ENCODE data around the gene MT1F. TPM values are rescaled to one million over a fixed set of nuclear protein-coding genes. Genes with fewer than 3 reads are reported as not detected.

Gene MT1F
- total and polyA plus RNA-seq, 9 of the 15 experiments (the other 6 are each of a cell fraction or from before 2014, with no cell fraction given), result 0.18 to 0.68 (median 0.29) TPM; not detected in 5

DNA sequence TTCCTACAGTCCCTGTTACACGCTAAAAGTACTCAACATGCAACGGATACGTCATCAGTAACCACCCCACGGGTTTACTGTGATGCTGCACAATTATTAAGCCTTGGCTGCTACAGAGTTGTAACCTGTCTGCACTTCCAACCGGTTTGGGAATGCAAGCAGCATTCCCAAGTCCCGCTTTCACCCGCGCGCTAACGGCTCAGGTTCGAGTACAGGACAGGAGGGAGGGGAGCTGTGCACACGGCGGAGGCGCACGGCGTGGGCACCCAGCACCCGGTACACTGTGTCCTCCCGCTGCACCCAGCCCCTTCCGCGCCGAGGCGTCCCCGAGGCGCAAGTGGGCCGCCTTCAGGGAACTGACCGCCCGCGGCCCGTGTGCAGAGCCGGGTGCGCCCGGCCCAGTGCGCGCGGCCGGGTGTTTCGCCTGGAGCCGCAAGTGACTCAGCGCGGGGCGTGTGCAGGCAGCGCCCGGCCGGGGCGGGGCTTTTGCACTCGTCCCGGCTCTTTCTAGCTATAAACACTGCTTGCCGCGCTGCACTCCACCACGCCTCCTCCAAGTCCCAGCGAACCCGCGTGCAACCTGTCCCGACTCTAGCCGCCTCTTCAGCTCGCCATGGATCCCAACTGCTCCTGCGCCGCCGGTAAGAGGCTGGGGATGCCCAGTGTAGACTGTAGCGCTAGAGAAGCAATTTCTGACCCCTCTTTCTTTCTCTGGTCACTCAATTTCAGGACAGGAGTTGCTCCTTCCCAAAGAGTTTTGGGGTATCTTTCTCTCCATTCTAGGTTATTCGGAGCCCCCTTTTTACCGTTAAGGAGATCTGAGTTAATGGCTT, 49.5 kb upstream of the MT1F start, which contains the start of gene MT2A (continued):
- TF ChIP-seq, protein P1, sequence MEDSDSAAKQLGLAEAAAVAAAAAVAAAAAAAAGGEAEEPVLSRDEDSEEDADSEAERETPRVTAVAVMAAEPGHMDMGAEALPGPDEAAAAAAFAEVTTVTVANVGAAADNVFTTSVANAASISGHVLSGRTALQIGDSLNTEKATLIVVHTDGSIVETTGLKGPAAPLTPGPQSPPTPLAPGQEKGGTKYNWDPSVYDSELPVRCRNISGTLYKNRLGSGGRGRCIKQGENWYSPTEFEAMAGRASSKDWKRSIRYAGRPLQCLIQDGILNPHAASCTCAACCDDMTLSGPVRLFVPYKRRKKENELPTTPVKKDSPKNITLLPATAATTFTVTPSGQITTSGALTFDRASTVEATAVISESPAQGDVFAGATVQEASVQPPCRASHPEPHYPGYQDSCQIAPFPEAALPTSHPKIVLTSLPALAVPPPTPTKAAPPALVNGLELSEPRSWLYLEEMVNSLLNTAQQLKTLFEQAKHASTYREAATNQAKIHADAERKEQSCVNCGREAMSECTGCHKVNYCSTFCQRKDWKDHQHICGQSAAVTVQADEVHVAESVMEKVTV (CRISPR knock-in tag; IDR thresholded peaks at IDR 0.05), result no peak
- TF ChIP-seq, protein P2, sequence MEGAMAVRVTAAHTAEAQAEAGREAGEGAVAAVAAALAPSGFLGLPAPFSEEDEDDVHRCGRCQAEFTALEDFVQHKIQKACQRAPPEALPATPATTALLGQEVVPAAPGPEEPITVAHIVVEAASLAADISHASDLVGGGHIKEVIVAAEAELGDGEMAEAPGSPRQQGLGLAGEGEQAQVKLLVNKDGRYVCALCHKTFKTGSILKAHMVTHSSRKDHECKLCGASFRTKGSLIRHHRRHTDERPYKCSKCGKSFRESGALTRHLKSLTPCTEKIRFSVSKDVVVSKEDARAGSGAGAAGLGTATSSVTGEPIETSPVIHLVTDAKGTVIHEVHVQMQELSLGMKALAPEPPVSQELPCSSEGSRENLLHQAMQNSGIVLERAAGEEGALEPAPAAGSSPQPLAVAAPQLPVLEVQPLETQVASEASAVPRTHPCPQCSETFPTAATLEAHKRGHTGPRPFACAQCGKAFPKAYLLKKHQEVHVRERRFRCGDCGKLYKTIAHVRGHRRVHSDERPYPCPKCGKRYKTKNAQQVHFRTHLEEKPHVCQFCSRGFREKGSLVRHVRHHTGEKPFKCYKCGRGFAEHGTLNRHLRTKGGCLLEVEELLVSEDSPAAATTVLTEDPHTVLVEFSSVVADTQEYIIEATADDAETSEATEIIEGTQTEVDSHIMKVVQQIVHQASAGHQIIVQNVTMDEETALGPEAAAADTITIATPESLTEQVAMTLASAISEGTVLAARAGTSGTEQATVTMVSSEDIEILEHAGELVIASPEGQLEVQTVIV (CRISPR knock-in tag; IDR thresholded peaks at IDR 0.05; ENCODE audit: borderline replicate concordance), result no peak
- TF ChIP-seq, protein P3, sequence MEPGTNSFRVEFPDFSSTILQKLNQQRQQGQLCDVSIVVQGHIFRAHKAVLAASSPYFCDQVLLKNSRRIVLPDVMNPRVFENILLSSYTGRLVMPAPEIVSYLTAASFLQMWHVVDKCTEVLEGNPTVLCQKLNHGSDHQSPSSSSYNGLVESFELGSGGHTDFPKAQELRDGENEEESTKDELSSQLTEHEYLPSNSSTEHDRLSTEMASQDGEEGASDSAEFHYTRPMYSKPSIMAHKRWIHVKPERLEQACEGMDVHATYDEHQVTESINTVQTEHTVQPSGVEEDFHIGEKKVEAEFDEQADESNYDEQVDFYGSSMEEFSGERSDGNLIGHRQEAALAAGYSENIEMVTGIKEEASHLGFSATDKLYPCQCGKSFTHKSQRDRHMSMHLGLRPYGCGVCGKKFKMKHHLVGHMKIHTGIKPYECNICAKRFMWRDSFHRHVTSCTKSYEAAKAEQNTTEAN (CRISPR knock-in tag; IDR thresholded peaks at IDR 0.05), result no peak
- 0 out of 2 replicates have a peak, but pooled peaks have one; percentile 37 for TF ChIP-seq DMBX1 (CRISPR knock-in tag; IDR thresholded peaks at IDR 0.05; ENCODE audit: borderline replicate concordance)
- TF ChIP-seq, protein P4, sequence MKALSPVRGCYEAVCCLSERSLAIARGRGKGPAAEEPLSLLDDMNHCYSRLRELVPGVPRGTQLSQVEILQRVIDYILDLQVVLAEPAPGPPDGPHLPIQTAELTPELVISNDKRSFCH (CRISPR knock-in tag; IDR thresholded peaks at IDR 0.05), result no peak
- TF ChIP-seq, protein P4 (tag; IDR thresholded peaks at IDR 0.05), result peak; percentile 55; the same call in 1 of the 2 replicates
- TF ChIP-seq PCBP2 (IDR thresholded peaks at IDR 0.05; ENCODE audit: low read depth, low read length, poor library complexity, severe bottlenecking), result no peak
- TF ChIP-seq, protein P5, sequence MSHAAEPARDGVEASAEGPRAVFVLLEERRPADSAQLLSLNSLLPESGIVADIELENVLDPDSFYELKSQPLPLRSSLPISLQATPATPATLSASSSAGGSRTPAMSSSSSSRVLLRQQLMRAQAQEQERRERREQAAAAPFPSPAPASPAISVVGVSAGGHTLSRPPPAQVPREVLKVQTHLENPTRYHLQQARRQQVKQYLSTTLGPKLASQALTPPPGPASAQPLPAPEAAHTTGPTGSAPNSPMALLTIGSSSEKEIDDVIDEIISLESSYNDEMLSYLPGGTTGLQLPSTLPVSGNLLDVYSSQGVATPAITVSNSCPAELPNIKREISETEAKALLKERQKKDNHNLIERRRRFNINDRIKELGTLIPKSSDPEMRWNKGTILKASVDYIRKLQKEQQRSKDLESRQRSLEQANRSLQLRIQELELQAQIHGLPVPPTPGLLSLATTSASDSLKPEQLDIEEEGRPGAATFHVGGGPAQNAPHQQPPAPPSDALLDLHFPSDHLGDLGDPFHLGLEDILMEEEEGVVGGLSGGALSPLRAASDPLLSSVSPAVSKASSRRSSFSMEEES (CRISPR knock-in tag; IDR thresholded peaks at IDR 0.05), result no peak
- TF ChIP-seq CBX3 (IDR thresholded peaks at IDR 0.05; ENCODE audit: borderline replicate concordance in 1 of 2, low read length in 2 of 2), result no peak
- TF ChIP-seq CAMTA2 (CRISPR knock-in tag; conservative IDR thresholded peaks at IDR 0.05), result no peak
- TF ChIP-seq NFIX (CRISPR knock-in tag; IDR thresholded peaks at IDR 0.05; ENCODE audit: low read depth), result no peak
- TF ChIP-seq MTF1 (CRISPR knock-in tag; IDR thresholded peaks at IDR 0.05; ENCODE audit: borderline replicate concordance), result peak; percentile 99
- TF ChIP-seq ZNF347 (CRISPR knock-in tag; IDR thresholded peaks at IDR 0.05; ENCODE audit: low read depth), result no peak
